GM18502 (cell line): ENCODE data around the gene CDH13.

Experiments used
- ATAC-seq: cut with Tn5 transposase; IDR thresholded peaks from one replicate; pipeline ENCODE4 v1.9.1; 2021; ENCODE audit warnings: mild to moderate bottlenecking; ENCODE audit not compliant: unreplicated experiment, poor library complexity

The CDH13 gene

GRCh38 chr16:83814659-83814985 lies 1187.9 kb downstream of the CDH13 start:
- no peak for ATAC-seq

- no peak for ATAC-seq
Observed at GRCh38 chr16:83817022-83817421, 1190.3 kb downstream of the CDH13 start.

GRCh38 chr16:83818276-83818675 lies 1191.5 kb downstream of the CDH13 start:
- ATAC-seq: no peak

GRCh38 chr16:83819361-83819760 lies 1192.6 kb downstream of the CDH13 start:
- ATAC-seq: no peak

- peak; percentile 79 for ATAC-seq
Observed at GRCh38 chr16:83826146-83826913, 1199.6 kb downstream of the CDH13 start.

- ATAC-seq: no peak
Observed at GRCh38 chr16:83830091-83830768, 1203.5 kb downstream of the CDH13 start.

GRCh38 chr16:83830769-83831455 lies 1204.1 kb downstream of the CDH13 start:
- ATAC-seq: no peak

GRCh38 chr16:83831456-83831987 lies 1204.8 kb downstream of the CDH13 start:
- ATAC-seq: no peak

GRCh38 chr16:83833921-83834320 lies 1207.2 kb downstream of the CDH13 start:
- ATAC-seq: no peak

- ATAC-seq: no peak
Observed at GRCh38 chr16:83835586-83836566, 1209.1 kb downstream of the CDH13 start.

- ATAC-seq: no peak
Observed at GRCh38 chr16:83837566-83837965, 1210.8 kb downstream of the CDH13 start.

- ATAC-seq: no peak
Observed at GRCh38 chr16:83838151-83838550, 1211.4 kb downstream of the CDH13 start.

GRCh38 chr16:83839561-83839960 lies 1212.8 kb downstream of the CDH13 start:
- no peak for ATAC-seq

- no peak for ATAC-seq
Observed at GRCh38 chr16:83840060-83840617, 1213.4 kb downstream of the CDH13 start.

GRCh38 chr16:83842291-83842690 lies 1215.5 kb downstream of the CDH13 start:
- ATAC-seq: no peak

- no peak for ATAC-seq
Observed at GRCh38 chr16:83842756-83843507, 1216.2 kb downstream of the CDH13 start.

- ATAC-seq: no peak
Observed at GRCh38 chr16:83843657-83844056, 1216.9 kb downstream of the CDH13 start.

GRCh38 chr16:83845263-83845662 lies 1218.5 kb downstream of the CDH13 start:
- no peak for ATAC-seq
